ENCODE measurements around the gene HTRA3. TPM values are rescaled to one million over a fixed set of nuclear protein-coding genes. Genes with fewer than 3 reads are reported as not detected.

HTRA3 gene
- total and polyA plus RNA-seq, 2 experiments from 2014 or later = 1.3 to 3.6 TPM

GRCh38 chr4:8323947-8324555 lies 54.5 kb downstream of the HTRA3 start (continued):
- TF ChIP-seq EZH2 (IDR thresholded peaks at IDR 0.05; ENCODE audit: low read depth, unreplicated experiment) = no peak
- TF ChIP-seq STAT1 (IDR thresholded peaks at IDR 0.05; ENCODE audit: unreplicated experiment) = no peak
- TF ChIP-seq ZNF462 (CRISPR knock-in tag; IDR thresholded peaks at IDR 0.05) = no peak
- TF ChIP-seq NANOG (IDR thresholded peaks at IDR 0.05; ENCODE audit: borderline replicate concordance) = no peak
- no peak for TF ChIP-seq CREB1 (CRISPR knock-in tag; IDR thresholded peaks at IDR 0.05; ENCODE audit: low read depth)

- peaks cover 3% of the 10 kb centered on the region for H3K27me3 Mint-ChIP-seq (ENCODE audit: insufficient read depth, low read depth, poor library complexity)
- no peaks in the 10 kb centered on the region for H3K36me3 ChIP-seq (ENCODE audit: insufficient read depth)
- H3K4me3 ChIP-seq = no peak overlapping the region
- peaks cover 6% of the 10 kb centered on the region; the same call in 1 of the 2 replicates for H3K9me2 ChIP-seq (ENCODE audit: insufficient read depth)
- no peaks in the 10 kb centered on the region for H3K36me3 Mint-ChIP-seq (ENCODE audit: low read depth)
- no peaks in the 10 kb centered on the region for H3K4me1 ChIP-seq (ENCODE audit: insufficient read depth)
- no peak overlapping the region for H3K4me2 ChIP-seq
- no peaks in the 10 kb centered on the region for H4K20me1 ChIP-seq (replicated peaks; ENCODE audit: insufficient read depth)
- no peaks in the 10 kb centered on the region for H3K27me3 ChIP-seq (ENCODE audit: insufficient read depth)
- DNase-seq (ENCODE audit: low spot score) (no peak), ATAC-seq (no peak)
- no peaks in the 10 kb centered on the region for H3F3A ChIP-seq (replicated peaks; ENCODE audit: low read depth)
- peaks cover 5% of the 10 kb centered on the region; the same call in 2 of the 3 replicates for H3K9me3 Mint-ChIP-seq
- H3K4me1 Mint-ChIP-seq = no peaks in the 10 kb centered on the region
- H3K27ac ChIP-seq (ENCODE audit: low read depth) = no peak overlapping the region
- no peak overlapping the region for H3K4me3 Mint-ChIP-seq
- no peak overlapping the region for H3K27ac Mint-ChIP-seq
- H3K79me2 ChIP-seq (replicated peaks; ENCODE audit: insufficient read depth) = no peaks in the 10 kb centered on the region
- no peak overlapping the region for H2AFZ ChIP-seq
- no peak for TF ChIP-seq ZNF462 (CRISPR knock-in tag; IDR thresholded peaks at IDR 0.05)
- no peak for TF ChIP-seq ZNF331 (CRISPR knock-in tag; IDR thresholded peaks at IDR 0.05; ENCODE audit: low read depth)
These were observed 55.2 kb downstream of the HTRA3 start for GRCh38 chr4:8324640-8325239.
